Measurements from ENCODE around the gene PCNX3.
"Not testable (repeated sequence)": the region's sequence is repeated elsewhere in the genome, so short reads cannot be mapped to it uniquely, and the experiment has no call there.

The PCNX3 gene

GRCh38 chr11:65619281-65619928, 3.8 kb downstream of the PCNX3 start:
- DNase-seq (ENCODE audit: low read depth in 2 of 2): no peak

DNA sequence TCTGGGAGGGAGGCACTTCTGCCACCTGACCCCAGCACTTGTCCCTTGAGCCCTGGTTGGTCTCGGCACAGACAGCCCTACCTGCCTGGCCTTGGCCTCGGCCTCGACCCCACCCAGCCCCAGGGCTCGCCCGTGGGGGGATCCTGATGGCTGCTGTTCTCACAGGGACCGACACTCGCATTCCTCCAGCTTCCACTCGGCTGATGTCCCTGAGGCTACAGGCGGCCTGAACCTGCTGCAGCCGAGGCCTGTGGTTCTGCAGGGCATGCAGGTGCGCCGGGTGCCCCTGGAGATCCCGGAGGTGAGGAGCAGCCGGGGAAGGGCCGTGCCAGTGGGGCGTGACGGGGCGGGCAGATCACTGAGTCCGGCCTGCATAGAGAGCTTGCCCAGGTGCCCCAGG, 5.1 kb downstream of the PCNX3 start:
- DNase-seq (ENCODE audit: low read depth in 2 of 2): no peak

GRCh38 chr11:65621460-65621859, 5.9 kb downstream of the PCNX3 start:
- no peak for DNase-seq (ENCODE audit: low read depth in 2 of 2)

- DNase-seq (ENCODE audit: low read depth in 2 of 2): no peak
Measured at GRCh38 chr11:65622011-65622410, 6.4 kb downstream of the PCNX3 start.

DNA sequence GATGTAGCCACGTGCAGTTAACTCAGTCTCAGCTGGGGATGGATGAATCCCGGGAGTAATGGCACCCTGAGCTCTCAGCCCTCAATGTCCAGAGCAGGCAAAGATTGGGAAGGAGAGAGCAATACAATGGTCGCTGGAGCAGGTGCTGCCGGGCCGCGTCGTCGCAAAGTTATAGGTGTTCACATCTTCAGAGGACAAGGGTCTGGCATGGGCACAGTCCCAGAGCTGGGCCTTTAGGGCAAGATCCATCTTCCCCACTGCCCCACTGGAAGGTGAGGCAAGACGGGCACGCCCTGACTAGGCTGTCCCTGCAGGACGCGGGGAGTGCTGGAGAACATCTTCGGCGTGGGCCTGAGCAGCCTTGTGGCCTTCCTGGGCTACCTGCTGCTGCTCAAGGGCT, 7.6 kb downstream of the PCNX3 start:
- no peak for DNase-seq (ENCODE audit: low read depth in 2 of 2)

DNA sequence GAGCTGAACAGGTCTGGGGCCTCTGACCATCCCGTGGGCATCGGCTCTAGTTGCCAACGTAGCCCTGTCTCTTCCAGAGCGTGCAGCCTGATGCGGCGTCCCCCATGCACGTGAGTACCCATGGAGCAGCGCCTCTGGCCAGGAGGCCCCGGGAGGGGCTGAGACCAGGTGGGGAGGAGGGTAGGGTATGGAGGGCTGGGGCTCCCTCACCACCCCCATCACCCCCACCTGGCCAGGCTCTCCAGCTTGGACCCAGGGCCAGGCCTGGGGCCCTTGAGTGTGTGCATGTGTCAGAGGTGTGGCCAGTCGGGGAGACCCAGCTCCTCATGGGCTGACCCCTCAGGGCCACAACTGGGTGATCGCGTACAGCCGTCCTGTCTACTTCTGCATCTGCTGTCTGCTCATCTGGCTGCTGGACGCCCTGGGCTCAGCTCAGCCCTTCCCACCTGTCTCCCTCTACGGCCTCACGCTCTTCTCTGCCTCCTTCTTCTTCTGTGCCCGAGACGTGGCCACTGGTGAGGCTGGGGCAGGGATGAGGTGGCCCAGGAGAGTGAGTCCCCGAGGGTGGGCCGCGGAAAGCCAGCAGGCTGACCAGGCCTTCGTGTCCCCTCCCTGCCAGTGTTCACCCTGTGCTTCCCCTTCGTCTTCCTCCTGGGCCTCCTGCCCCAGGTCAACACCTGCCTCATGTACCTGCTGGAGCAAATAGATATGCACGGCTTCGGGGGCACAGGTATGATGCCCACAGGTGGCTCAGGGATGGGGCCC, 8.5 kb downstream of the PCNX3 start:
- no peak for DNase-seq (ENCODE audit: low read depth in 2 of 2)

- no peak for DNase-seq (ENCODE audit: low read depth in 2 of 2)
Measured at GRCh38 chr11:65624931-65625627, 9.5 kb downstream of the PCNX3 start.

DNA sequence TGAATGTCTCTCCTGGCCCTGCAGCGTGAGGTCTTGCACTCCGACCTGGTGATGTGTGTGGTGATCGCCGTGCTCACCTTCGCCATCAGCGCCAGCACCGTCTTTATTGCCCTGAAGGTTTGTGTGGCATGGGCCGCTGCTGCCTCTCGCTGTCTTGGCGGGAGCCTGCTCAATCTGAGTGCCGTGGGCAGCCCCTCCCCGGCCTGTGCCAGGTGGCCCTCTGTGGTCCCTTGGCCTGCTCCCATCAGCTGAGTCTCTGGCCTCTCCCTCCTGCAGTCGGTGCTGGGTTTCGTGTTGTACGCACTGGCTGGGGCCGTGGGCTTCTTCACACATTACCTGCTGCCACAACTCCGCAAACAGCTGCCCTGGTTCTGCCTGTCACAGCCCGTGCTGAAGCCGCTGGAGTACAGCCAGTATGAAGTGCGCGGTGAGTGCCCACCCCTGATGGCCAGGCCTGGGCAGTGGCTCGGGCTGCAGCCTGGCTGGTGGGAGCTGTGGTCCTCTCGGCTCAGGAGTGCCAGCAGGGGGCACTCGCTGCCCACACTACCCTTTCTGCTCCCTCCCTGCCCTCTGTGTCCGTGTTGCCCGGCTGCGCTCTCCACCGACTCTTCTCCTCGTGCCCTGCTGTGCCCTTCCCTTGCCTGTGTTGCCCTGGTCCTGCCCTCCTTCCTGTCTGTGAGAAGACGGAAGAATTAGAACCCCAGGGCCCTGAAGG, 10.2 kb downstream of the PCNX3 start:
- no peak for DNase-seq (ENCODE audit: low read depth in 2 of 2)

DNA sequence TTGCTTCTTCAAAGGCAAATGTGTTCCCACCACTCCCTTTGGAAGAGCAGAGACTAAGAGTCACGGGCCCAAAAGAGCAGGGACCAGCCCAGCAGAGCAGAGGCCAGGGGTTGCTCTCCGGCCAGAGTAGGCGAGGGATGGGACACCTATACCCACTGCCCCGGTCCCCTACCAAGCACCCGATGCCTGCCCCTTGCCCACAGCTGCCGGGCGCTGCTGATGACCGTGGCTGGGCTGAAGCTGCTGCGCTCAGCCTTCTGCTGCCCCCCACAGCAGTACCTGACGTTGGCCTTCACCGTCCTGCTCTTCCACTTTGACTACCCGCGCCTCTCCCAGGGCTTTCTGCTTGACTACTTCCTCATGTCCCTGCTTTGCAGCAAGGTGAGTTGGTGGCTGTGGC, 11.6 kb downstream of the PCNX3 start:
- no peak for DNase-seq (ENCODE audit: low read depth in 2 of 2)

DNA sequence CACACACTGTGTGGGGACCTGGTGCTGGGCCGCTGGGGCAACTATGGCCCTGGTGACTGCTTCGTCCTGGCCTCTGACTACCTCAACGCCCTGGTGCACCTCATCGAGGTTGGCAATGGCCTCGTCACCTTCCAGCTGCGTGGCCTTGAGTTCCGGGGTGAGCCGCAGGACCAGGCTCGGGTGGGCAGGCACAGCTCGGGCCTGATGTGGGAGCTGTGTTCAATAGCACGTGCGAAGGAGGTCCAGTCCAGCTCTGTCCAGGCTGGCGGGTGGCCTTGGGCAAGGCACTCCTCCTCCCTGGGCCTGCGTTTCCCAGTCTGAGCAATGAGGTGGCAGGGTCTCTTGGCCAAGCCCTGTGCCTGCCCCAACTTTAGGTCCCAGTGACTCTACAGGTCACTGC, 14.0 kb downstream of the PCNX3 start:
- no peak for DNase-seq (ENCODE audit: low read depth in 2 of 2)

DNA sequence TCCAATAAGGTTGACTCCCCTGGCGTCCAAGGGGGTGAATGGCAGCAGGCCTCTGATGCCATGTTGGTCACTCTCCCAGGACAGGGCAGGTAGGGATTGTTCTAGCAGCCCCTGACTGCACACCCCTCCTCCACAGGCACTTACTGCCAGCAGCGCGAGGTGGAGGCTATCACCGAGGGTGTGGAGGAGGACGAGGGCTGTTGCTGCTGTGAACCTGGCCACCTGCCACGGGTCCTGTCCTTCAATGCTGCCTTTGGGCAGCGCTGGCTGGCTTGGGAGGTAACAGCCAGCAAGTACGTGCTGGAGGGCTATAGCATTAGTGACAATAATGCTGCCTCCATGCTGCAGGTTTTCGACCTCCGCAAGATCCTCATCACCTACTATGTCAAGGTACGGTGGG, 14.6 kb downstream of the PCNX3 start:
- no peak for DNase-seq (ENCODE audit: low read depth in 2 of 2)

GRCh38 chr11:65633390-65634108, 18.0 kb downstream of the PCNX3 start:
- no peak for DNase-seq (ENCODE audit: low read depth in 2 of 2)

GRCh38 chr11:65634109-65634436, 18.5 kb downstream of the PCNX3 start:
- no peak for DNase-seq (ENCODE audit: low read depth in 2 of 2)

DNA sequence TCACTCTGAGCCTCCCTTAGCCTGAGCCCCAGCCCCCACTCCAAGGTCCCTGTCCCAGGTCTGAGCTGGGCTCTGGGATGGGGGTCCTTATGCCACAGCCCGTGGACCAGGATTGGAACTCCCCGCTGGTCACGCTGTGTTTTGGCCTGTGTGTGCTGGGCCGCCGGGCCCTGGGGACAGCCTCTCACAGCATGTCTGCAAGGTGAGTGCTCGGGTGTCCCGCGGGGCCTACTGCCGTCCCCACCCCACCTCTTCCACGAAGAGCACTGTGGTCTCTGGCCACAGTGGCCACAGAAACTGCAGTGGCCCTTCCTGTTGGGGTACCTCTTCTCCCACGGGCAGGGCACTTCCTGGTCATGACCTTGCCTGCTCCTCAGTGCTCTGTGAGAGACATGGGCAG, 18.9 kb downstream of the PCNX3 start:
- DNase-seq (ENCODE audit: low read depth in 2 of 2): no peak

GRCh38 chr11:65634905-65635731, 19.5 kb downstream of the PCNX3 start:
- DNase-seq (ENCODE audit: low read depth in 2 of 2): no peak

- no peak for DNase-seq (ENCODE audit: low read depth in 2 of 2)
Measured at GRCh38 chr11:65636108-65637031, 20.8 kb downstream of the PCNX3 start.

GRCh38 chr11:65637032-65637557, 21.5 kb downstream of the PCNX3 start:
- DNase-seq (ENCODE audit: low read depth in 2 of 2): no peak

GRCh38 chr11:65637794-65638419, 22.3 kb downstream of the PCNX3 start, which contains the start of gene SIPA1:
SIPA1 (plus strand) TSS chr11:65638101; CDS start chr11:65640922, 2,821 bp downstream.
- DNase-seq (ENCODE audit: low read depth in 2 of 2): peak in 1 of 2 experiments; percentile 24

GRCh38 chr11:65639228-65639597, 23.6 kb downstream of the PCNX3 start:
- DNase-seq (ENCODE audit: low read depth in 2 of 2): not testable (repeated sequence)
